ENCODE measurements around the gene SPATA7.

DNA sequence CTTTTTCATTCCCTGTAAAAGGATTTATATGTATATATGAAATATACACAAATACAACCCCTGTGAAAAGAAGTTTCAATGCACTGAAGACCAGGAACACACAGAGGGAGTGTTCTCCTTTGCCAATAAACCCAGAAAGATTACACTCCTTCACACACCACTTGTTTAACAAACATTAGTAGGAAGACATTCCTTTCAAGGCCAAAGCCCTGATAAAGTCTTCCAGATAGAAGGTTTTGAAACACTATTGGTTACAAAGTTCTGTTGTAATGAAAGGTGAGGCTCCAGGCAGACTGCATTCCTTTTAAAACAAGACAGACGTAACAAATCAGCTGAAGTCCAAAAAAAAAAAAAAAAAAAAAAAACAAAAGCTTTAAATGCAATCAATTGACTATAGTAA lies 88.3 kb downstream of the SPATA7 start:
- TF ChIP-seq KAT7 (CRISPR knock-in tag; IDR thresholded peaks at IDR 0.05; ENCODE audit: borderline replicate concordance) (no peak), PATZ1 (CRISPR knock-in tag; IDR thresholded peaks at IDR 0.05; ENCODE audit: borderline replicate concordance) (no peak), RNF2 (IDR thresholded peaks at IDR 0.05) (no peak), MAFK (IDR thresholded peaks at IDR 0.05; ENCODE audit: low read length) (no peak)
- TF ChIP-seq, protein P1, sequence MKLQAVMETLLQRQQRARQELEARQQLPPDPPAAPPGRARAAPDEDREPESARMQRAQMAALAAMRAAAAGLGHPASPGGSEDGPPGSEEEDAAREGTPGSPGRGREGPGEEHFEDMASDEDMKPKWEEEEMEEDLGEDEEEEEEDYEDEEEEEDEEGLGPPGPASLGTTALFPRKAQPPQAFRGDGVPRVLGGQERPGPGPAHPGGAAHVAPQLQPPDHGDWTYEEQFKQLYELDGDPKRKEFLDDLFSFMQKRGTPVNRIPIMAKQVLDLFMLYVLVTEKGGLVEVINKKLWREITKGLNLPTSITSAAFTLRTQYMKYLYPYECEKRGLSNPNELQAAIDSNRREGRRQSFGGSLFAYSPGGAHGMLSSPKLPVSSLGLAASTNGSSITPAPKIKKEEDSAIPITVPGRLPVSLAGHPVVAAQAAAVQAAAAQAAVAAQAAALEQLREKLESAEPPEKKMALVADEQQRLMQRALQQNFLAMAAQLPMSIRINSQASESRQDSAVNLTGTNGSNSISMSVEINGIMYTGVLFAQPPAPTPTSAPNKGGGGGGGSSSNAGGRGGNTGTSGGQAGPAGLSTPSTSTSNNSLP (IDR thresholded peaks at IDR 0.05; ENCODE audit: borderline replicate concordance, low read depth, low read length), result no peak
